GM18526 (cell line): ENCODE measurements around the gene PHF14.
A peak's percentile ranks its signal among the peaks of the same experiment; 100 is the strongest.

Experiments
- POLR2A ChIP-seq: IDR thresholded peaks from 3 replicates; pipeline ENCODE4 v1.6.1; 2011; ENCODE audit not compliant: insufficient read length; ENCODE audit errors: extremely low read depth

The PHF14 gene, protein sequence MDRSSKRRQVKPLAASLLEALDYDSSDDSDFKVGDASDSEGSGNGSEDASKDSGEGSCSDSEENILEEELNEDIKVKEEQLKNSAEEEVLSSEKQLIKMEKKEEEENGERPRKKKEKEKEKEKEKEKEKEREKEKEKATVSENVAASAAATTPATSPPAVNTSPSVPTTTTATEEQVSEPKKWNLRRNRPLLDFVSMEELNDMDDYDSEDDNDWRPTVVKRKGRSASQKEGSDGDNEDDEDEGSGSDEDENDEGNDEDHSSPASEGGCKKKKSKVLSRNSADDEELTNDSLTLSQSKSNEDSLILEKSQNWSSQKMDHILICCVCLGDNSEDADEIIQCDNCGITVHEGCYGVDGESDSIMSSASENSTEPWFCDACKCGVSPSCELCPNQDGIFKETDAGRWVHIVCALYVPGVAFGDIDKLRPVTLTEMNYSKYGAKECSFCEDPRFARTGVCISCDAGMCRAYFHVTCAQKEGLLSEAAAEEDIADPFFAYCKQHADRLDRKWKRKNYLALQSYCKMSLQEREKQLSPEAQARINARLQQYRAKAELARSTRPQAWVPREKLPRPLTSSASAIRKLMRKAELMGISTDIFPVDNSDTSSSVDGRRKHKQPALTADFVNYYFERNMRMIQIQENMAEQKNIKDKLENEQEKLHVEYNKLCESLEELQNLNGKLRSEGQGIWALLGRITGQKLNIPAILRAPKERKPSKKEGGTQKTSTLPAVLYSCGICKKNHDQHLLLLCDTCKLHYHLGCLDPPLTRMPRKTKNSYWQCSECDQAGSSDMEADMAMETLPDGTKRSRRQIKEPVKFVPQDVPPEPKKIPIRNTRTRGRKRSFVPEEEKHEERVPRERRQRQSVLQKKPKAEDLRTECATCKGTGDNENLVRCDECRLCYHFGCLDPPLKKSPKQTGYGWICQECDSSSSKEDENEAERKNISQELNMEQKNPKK

DNA sequence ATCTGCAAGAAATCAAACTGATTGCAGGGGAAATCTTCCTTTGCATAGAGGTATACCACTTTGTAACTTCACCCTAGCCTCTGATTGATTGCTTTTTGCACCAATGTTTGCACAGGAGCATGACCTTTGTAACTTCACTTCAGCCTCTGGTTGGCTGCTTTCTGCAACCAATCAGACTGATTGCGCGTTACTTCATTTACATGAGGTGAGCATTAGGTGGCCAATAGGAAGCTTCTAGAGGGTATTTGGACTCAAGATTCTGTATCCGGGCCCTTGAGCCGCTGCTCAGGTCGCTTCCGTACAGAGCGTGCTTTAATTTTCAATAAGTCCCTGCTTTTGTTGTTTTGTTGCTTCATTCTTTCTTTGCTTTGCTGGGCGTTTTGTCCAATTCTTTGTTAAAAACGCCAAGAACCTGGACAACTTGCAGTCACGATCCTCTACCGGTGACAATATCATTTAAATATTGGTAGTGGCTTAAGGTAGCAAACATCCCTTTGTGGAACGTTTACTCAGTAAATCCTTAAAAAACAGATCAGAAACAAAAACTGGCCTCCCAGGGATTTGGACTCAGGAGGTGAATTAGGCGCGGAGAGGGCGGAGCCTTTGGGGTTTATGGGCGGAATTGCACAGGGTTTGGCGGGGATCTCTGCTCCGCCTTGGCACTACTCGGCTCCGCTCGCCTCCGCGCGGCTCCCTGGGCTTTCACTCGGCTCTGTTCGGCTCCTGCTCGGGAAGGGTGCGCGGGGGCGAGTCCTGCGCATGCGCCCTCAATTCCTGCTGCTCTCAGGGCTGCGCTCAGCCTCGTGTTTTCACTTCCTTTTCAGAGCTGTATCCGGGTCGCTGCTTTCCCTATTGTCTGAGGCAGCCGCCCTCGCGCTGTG lies at the start of gene PHF14:
PHF14 (plus strand) TSS at position 812 of the 881 bp plus-strand sequence. CDS start 452 bp downstream, outside the sequence.
- peak; percentile 84 for TF ChIP-seq POLR2A

GRCh38 chr7:10924370-10924769 lies 49.3 kb upstream of the PHF14 start:
- TF ChIP-seq POLR2A = no peak

- TF ChIP-seq POLR2A = no peak
These were observed 43.1 kb upstream of the PHF14 start for GRCh38 chr7:10930551-10930950.

GRCh38 chr7:10931161-10931560 lies 42.5 kb upstream of the PHF14 start:
- no peak for TF ChIP-seq POLR2A

- no peak for TF ChIP-seq POLR2A
These were observed 39.4 kb upstream of the PHF14 start for GRCh38 chr7:10934292-10934691.

GRCh38 chr7:10939237-10939910 lies 34.3 kb upstream of the PHF14 start:
- TF ChIP-seq POLR2A = no peak

GRCh38 chr7:10939911-10940703 lies 33.6 kb upstream of the PHF14 start:
- peak; percentile 95 for TF ChIP-seq POLR2A

- TF ChIP-seq POLR2A = no peak
These were observed 32.8 kb upstream of the PHF14 start for GRCh38 chr7:10940704-10941355.

DNA sequence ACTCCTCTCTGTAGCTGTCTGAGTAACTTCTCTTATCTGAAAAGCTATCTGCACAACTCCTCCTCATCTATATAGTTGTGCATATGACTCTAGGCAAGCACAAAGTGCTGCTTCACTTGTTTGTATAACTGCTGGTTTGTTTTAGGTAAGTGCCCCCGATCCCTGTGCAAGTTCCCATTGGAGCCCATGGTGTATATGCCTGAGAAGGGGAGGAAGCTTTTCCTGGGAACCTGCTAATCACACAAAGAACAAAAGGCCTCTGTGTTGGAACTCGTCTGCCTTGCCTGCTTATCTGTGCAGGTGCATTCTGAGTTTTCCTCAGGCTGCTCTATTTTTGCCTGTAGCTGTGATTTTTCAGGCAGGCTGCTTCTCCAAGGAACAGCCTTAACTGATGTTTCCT lies 23.2 kb upstream of the PHF14 start:
- TF ChIP-seq POLR2A = no peak

- TF ChIP-seq POLR2A = no peak
These were observed 21.1 kb upstream of the PHF14 start for GRCh38 chr7:10952588-10952987.

- TF ChIP-seq POLR2A = no peak
These were observed 17.1 kb upstream of the PHF14 start for GRCh38 chr7:10956528-10956927.

DNA sequence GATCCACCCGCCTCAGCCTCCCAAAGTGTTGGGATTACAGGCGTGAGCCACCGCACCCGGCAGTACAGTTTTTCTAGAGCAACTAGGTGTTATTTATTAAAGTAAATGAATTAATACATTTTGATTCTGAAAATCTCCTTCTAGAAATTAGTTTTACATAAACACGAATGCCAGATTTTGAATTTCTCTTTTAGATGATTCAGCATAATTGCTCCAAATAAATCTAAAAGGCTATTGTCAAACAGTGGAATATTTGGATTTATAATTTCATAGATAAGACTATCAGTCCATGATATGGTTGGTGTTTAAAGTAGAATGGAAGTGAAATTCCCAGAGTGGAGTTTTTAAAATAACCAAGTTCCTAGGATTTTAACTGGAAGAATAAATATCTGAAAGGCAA lies 1.5 kb upstream of the PHF14 start:
- TF ChIP-seq POLR2A = no peak
